Measurements from ENCODE around the gene CDK14. TPM values are rescaled to one million over a fixed set of nuclear protein-coding genes. Genes with fewer than 3 reads are reported as not detected.

CDK14 gene
- total RNA-seq, 1 experiment from 2014 or later, result 14.1 TPM

GRCh38 chr7:90889644-90890043 lies 293.5 kb downstream of the CDK14 start:
- no peak for DNase-seq (ENCODE audit: low read depth)

- no peak for DNase-seq (ENCODE audit: low read depth)
Observed at GRCh38 chr7:90891529-90891928, 295.4 kb downstream of the CDK14 start.

- DNase-seq (ENCODE audit: low read depth), result no peak
Observed at GRCh38 chr7:90892213-90892612, 296.1 kb downstream of the CDK14 start.

- no peak for DNase-seq (ENCODE audit: low read depth)
Observed at GRCh38 chr7:90894122-90894521, 298.0 kb downstream of the CDK14 start.

GRCh38 chr7:90896458-90896857 lies 300.3 kb downstream of the CDK14 start:
- no peak for DNase-seq (ENCODE audit: low read depth)

- no peak for DNase-seq (ENCODE audit: low read depth)
Observed at GRCh38 chr7:90897961-90898469, 301.9 kb downstream of the CDK14 start.

GRCh38 chr7:90900628-90901356 lies 304.7 kb downstream of the CDK14 start:
- DNase-seq (ENCODE audit: low read depth), result no peak

GRCh38 chr7:90903841-90904240 lies 307.7 kb downstream of the CDK14 start:
- no peak for DNase-seq (ENCODE audit: low read depth)

- DNase-seq (ENCODE audit: low read depth), result no peak
Observed at GRCh38 chr7:90910136-90910535, 314.0 kb downstream of the CDK14 start.

GRCh38 chr7:90916319-90916718 lies 320.2 kb downstream of the CDK14 start:
- no peak for DNase-seq (ENCODE audit: low read depth)

GRCh38 chr7:90917539-90917938 lies 321.4 kb downstream of the CDK14 start:
- no peak for DNase-seq (ENCODE audit: low read depth)

- DNase-seq (ENCODE audit: low read depth), result no peak
Observed at GRCh38 chr7:90918303-90918702, 322.2 kb downstream of the CDK14 start.

GRCh38 chr7:90919816-90920215 lies 323.7 kb downstream of the CDK14 start:
- no peak for DNase-seq (ENCODE audit: low read depth)

GRCh38 chr7:90920336-90920735 lies 324.2 kb downstream of the CDK14 start:
- no peak for DNase-seq (ENCODE audit: low read depth)

GRCh38 chr7:90923541-90923997 lies 327.4 kb downstream of the CDK14 start:
- DNase-seq (ENCODE audit: low read depth), result no peak

- peak; percentile 26 for DNase-seq (ENCODE audit: low read depth)
Observed at GRCh38 chr7:90928700-90929424, 332.7 kb downstream of the CDK14 start.

- no peak for DNase-seq (ENCODE audit: low read depth)
Observed at GRCh38 chr7:90931986-90932916, 336.1 kb downstream of the CDK14 start.

GRCh38 chr7:90933041-90933440 lies 336.9 kb downstream of the CDK14 start:
- no peak for DNase-seq (ENCODE audit: low read depth)

GRCh38 chr7:90933984-90934383 lies 337.9 kb downstream of the CDK14 start:
- no peak for DNase-seq (ENCODE audit: low read depth)

- DNase-seq (ENCODE audit: low read depth), result no peak
Observed at GRCh38 chr7:90938371-90938770, 342.2 kb downstream of the CDK14 start.

- no peak for DNase-seq (ENCODE audit: low read depth)
Observed at GRCh38 chr7:90939666-90940065, 343.5 kb downstream of the CDK14 start.

- no peak for DNase-seq (ENCODE audit: low read depth)
Observed at GRCh38 chr7:90944021-90944420, 347.9 kb downstream of the CDK14 start.
